ENCODE measurements around the gene A1BG. TPM values are rescaled to one million over a fixed set of nuclear protein-coding genes. Genes with fewer than 3 reads are reported as not detected.
"Not testable (repeated sequence)": the region's sequence is repeated elsewhere in the genome, so short reads cannot be mapped to it uniquely, and the experiment has no call there.

Gene A1BG
- total RNA-seq, 2 donors from 2014 or later, result 11.7 to 17.5 TPM

DNA sequence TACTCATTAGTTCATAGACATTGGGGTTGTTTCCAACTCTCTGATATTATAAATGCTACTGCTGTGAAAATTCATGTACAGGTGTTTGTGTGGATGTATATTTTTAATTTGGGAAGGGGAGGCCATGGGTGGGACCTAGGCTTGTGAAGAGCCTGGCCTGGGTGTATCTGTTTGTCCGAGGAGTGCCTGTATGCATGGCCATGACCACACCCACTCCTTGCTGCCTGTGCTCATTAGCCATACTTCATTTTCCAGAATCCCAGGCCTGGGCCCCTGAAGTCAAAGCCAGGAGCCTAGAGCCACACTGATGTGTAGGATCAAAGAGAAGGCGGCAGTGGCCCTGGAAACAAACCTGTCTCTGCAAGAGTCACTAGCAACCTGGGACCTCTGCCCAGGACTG, 37.7 kb downstream of the A1BG start:
- intact Hi-C loops (cut with DNase I), result no loop called here
- no peak for DNase-seq (ENCODE audit: low spot score)

DNA sequence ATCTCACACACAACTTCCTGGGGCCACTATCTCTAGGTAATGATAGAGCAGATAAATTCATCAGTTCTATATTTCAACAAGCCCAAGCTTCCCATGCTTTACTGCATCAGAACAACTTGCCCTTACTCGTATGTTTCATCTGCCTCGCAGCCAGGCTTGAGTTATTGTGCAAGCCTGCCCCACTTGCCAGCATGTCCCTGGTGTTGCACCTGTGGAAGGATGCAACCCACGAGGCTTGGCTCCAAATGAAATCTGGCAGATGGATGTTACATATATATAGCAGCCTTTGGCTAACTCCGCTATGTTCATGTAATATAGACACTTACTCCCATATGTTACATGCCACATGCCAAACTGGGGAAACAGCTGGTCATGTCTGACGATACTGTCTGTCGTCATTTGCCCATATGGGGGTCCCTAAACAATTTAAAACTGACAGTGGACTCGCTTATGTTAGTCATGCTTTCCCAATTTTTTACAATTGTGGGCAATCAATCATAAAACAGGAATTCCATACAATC, 41.9 kb downstream of the A1BG start:
- no peak for DNase-seq (ENCODE audit: low spot score)
- intact Hi-C loops (cut with DNase I), result no loop called here

DNA sequence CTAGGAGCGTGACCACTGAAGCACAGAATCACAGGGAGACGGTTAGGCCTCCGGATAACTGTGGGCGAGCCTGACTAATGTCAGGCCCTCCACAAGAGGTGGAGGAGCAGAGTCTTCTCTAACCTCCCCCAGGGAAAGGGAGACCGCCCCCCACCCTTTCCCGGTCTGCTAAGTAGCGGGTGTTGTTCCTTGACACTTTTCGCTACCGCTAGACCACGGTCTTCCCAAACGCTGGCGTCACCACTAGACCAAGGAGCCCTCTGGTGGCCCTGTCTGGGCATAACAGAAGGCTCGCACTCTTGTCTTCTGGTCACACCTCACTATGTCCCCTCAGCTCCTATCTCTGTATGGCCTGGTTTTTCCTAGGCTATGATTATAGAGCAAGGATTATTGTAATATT, 42.6 kb downstream of the A1BG start:
- DNase-seq (ENCODE audit: low spot score); intact Hi-C loops (cut with DNase I): not testable (repeated sequence)

DNA sequence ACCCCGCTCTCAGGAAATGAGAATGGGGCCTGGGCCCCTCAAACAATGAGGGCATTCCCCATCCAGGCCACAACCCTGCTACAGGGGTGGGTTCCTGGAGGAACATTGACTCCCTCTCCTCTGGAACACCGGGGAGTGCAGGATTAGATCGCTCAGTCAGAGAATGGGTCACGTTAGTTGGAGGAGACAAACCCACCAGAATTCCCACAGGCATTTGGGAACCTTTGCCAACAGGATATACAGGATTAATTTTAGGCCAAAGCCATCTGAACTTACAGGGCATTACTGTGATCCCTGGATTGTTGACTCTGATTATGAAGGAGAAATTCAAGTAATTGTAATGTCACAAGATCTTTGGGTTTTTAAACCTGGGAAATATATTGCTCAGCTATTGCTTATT, 45.6 kb downstream of the A1BG start:
- intact Hi-C loops (cut with DNase I), result no loop called here
- DNase-seq (ENCODE audit: low spot score), result no peak

DNA sequence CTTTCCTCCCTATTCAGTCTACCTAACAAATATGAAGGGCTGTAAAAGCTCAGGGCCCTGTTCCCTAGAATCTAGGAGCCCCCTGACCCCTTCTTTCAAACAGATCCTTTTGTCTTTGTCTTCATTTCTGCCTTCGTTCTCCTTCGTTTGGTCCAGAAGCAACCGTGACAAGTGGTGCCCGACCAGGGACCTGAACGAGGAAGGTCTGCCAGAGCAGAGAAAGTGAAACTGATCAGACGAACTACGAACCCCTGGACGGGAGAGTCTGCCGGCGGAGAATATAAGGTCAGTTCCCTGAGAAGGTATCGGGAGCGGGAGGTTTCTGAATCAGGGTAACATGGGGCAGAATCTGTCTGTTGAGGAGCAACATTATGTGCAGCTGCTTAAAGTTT, 47.4 kb downstream of the A1BG start:
- intact Hi-C loops (cut with DNase I), result no loop called here
- no peak for DNase-seq (ENCODE audit: low spot score)

DNA sequence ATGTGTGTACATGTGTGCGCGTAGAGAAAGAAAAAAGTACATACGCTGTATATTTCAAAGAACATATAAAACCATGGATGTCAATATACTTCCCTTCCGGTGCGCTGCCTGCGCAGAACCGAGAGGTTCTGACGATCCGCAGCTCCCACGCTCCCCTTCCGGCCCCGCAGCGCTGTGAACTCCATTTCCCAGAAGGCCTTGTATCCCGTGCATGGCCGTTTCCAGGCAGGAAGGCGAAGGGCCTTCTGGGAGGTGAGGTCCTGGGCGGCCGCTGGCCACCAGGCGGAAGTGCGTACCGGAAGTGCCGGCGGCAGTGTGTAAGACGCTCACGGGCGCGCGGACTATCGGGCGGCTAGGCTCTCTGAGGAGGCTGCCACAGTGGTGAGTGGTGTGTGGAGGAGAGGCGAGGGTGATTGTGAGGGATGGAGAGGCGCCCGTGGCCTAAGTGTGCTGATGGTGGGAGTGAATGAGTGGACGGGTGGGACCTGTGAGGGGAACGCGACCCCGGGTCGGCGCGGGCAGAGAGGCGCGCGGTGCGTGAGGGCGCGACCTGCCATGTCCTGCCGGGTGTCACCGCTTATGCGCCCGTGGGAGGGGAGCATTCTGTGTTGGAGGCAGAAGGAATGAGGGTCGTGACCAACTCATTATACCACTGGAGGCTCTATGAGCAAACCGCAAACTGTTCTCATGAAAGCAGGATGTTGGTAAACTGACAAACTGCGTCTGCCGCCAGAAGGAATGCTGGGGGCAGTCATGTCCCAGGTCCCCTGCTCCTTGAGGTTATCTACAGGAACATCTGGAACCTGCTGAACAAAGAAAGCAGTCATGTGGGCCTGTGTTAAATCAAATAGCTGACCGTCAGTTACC, 48.0 kb downstream of the A1BG start, which contains the start of gene ERVK3-1:
ERVK3-1 (plus strand) TSS at position 313 of the 867 bp plus-strand sequence. CDS start 6,792 bp downstream, outside the sequence.
- intact Hi-C loops (cut with DNase I), result no loop called here
- peak; percentile 99 for DNase-seq (ENCODE audit: low spot score)

DNA sequence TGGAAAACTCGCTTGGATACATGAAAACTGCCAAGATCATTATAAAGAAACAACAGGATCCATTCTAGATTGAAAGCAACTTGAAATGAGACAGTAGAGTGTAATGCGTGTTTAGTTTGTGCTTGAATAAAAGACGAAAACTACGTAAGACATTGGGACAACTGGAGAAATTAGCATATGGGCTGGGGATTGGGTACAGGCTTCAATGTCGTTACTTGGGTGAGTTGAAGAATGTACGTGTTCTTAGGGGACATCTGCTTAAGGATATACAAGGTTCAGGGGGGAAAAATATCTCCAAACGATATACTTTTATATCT, 48.6 kb downstream of the A1BG start:
- intact Hi-C loops (cut with DNase I), result no loop called here
- no peak for DNase-seq (ENCODE audit: low spot score)

DNA sequence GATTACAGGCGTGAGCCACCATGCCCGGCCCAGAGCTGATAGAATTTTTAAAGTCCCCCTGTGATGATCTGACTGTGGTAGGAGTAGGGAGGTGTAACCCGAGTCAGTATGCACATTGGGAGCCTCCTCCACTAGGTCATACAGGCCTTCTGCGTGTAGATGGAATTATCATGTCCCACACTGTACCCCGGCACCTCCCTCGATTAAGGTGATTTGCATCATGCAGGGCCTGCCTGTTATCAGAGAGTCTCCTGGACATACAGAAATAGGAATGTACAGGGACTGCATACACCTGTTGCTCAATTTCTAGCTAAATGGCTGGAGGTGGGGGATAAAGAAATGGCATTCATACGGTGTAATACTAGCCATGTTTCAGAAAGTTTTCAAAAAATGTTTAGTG, 49.0 kb downstream of the A1BG start:
- intact Hi-C loops (cut with DNase I), result no loop called here
- no peak for DNase-seq (ENCODE audit: low spot score)

DNA sequence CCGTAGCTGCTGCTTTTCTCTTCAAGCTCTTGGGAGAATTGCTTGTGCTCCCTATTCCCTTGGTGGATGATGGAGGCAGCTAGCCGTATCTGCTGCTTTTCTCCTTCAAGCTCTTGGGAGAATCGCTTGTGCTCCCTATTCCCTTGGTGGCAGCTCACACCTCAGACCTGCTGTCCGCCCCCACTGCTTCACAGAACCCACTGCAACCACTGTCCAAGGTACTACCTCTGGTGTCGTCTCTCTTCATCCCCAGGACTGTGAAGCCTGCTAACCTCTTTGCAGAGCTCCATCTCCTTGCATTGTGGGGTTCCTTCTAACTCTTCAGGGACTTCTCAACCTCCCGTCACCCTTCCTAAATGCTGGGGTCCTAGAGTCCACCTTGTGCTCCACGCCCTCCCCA, 52.7 kb downstream of the A1BG start:
- no peak for DNase-seq (ENCODE audit: low spot score)
- intact Hi-C loops (cut with DNase I), result no loop called here

DNA sequence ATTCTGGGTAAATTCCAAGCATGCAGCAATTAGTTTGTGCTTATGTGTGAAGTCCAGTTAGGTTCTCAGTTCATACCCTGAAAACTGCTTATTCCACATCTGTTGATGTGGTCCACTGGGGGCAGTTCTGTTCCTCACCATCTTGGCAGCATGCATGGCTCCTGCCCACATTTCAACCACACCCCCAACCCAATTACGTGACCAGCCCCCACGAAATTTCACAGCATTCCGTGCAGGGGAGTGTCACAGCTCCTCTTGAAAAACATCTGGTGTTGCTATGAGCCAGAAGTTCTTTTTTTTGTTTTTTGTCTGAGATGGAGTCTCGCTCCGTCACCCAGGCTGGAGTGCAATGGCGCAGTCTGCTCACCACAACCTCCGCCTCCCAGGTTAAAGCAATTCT, 57.2 kb downstream of the A1BG start:
- intact Hi-C loops (cut with DNase I), result no loop called here
- DNase-seq (ENCODE audit: low spot score), result no peak

Small RNA genes within 50 kb of the gene (microRNA-seq; reads per million reads assigned to microRNA genes)
- 0 to 0.26 reads per million in 2 donors for gene MIR4754 (ENCODE audit: borderline microRNAs expressed in 2 of 2)
- 0 reads per million in 2 donors for gene MIR6806 (ENCODE audit: borderline microRNAs expressed in 2 of 2)

Other genes with a start within 250 kb of the A1BG start
- 1 to 10 TPM; 6.1 to 8.9 TPM for gene ZNF329, start 202.7 kb downstream of the A1BG start, total RNA-seq
- 10 to 100 TPM; 15.2 to 15.9 TPM for gene ZNF274, start 170.4 kb downstream of the A1BG start, total RNA-seq
- gene ZNF544, start 124.6 kb downstream of the A1BG start, total RNA-seq, result 10 to 100 TPM; 12.2 to 15.8 TPM
- 1 to 10 TPM; 5.1 to 5.5 TPM for gene ZNF8, start 74.5 kb downstream of the A1BG start, total RNA-seq
- 10 to 100 TPM; 17.7 to 25.0 TPM for gene ERVK3-1, start 48.1 kb downstream of the A1BG start, total RNA-seq
- 1 to 10 TPM; 2.5 to 2.6 TPM for gene ZSCAN22, start 26.5 kb downstream of the A1BG start, total RNA-seq
- under 1 TPM; 0.14 to 0.69 TPM for gene ZNF497, start 9.3 kb upstream of the A1BG start, total RNA-seq
- 1 to 10 TPM in 1 of 2 donors, under 1 TPM in 1; 0.86 to 1.0 TPM for gene ZNF837, start 27.5 kb upstream of the A1BG start, total RNA-seq
- gene RPS5, start 33.8 kb upstream of the A1BG start, total RNA-seq, result 100 to 1,000 TPM; 714 to 768 TPM
- gene RNF225, start 42.2 kb upstream of the A1BG start, total RNA-seq, result not detected
- gene ZNF584, start 55.2 kb upstream of the A1BG start, total RNA-seq, result 10 to 100 TPM in 1 of 2 donors, 1 to 10 TPM in 1; 7.3 to 11.7 TPM
- gene ZNF132, start 86.7 kb upstream of the A1BG start, total RNA-seq, result 1 to 10 TPM; 2.9 to 3.8 TPM
- gene ZNF324B, start 98.1 kb upstream of the A1BG start, total RNA-seq, result 1 to 10 TPM; 5.1 to 5.4 TPM
- gene ZNF324, start 113.6 kb upstream of the A1BG start, total RNA-seq, result 1 to 10 TPM; 7.0 to 7.8 TPM
- gene ZNF446, start 122.9 kb upstream of the A1BG start, total RNA-seq, result 1 to 10 TPM; 4.8 to 6.0 TPM
- 1 to 10 TPM; 7.6 to 7.9 TPM for gene SLC27A5, start 158.5 kb upstream of the A1BG start, total RNA-seq
- gene ZBTB45, start 166.3 kb upstream of the A1BG start, total RNA-seq, result 10 to 100 TPM; 11.8 to 12.1 TPM
- gene TRIM28, start 190.6 kb upstream of the A1BG start, total RNA-seq, result 100 to 1,000 TPM; 159 to 168 TPM
- gene CHMP2A, start 201.6 kb upstream of the A1BG start, total RNA-seq, result 100 to 1,000 TPM in 1 of 2 donors, 10 to 100 TPM in 1; 96.9 to 103 TPM
- gene UBE2M, start 205.1 kb upstream of the A1BG start, total RNA-seq, result 10 to 100 TPM; 53.3 to 60.0 TPM
- 10 to 100 TPM; 10.0 to 14.0 TPM for gene MZF1, start 219.8 kb upstream of the A1BG start, total RNA-seq